Ascending aorta (tissue), 2 donors: Measurements from ENCODE around the gene NPTX2. TPM values are rescaled to one million over a fixed set of nuclear protein-coding genes. Genes with fewer than 3 reads are reported as not detected.
"Not testable (repeated sequence)": the region's sequence is repeated elsewhere in the genome, so short reads cannot be mapped to it uniquely, and the experiment has no call there.

Experiments
- DNase-seq, 2 donors: peaks; one replicate each; pipeline ENCODE4 v3.0.0-alpha.2; 2019; ENCODE audit warnings: low spot score in 2 of 2
- H3K27ac ChIP-seq, 2 donors: fragments of 200-600 bp; sonication (generic); one replicate each; pipeline ENCODE4 v1.5.1; 2016 to 2017; ENCODE audit warnings: mild to moderate bottlenecking in 1 of 2
- H3K27me3 ChIP-seq: fragments of 200-600 bp; sonication (generic); one replicate; pipeline ENCODE4 v1.5.1; 2017
- H3K36me3 ChIP-seq, 2 donors: fragments of 200-600 bp; sonication (generic); one replicate each; pipeline ENCODE4 v1.5.1; 2016
- H3K4me1 ChIP-seq, 2 donors: fragments of 200-600 bp; sonication (generic); one replicate each; pipeline ENCODE4 v1.5.1; 2016 to 2017; ENCODE audit warnings: mild to moderate bottlenecking in 1 of 2
- H3K4me3 ChIP-seq, 2 donors: fragments of 200-600 bp; sonication (generic); one replicate each; pipeline ENCODE4 v1.5.1; 2016 to 2017; ENCODE audit warnings: mild to moderate bottlenecking in 1 of 2
- H3K9me3 ChIP-seq, 2 donors: fragments of 200-600 bp; sonication (generic); one replicate each; pipeline ENCODE4 v1.5.1; 2016
- intact Hi-C: fragments of 100-400 bp; cut with DNase I; formaldehyde crosslinking; loops from one replicate; pipeline ENCODE4 v1.15.1; 2023
- total RNA-seq: library from RNA; depleted of rRNA; stranded (reverse); fragments of >200 nt; gene quantifications from one replicate; pipeline ENCODE4 v1.1.0, GENCODE V29; 2016
- TF ChIP-seq, protein P1 (sequence below), 3 experiments: fragments of 200-600 bp in 2 of 3; fragments of 450-650 bp in 1 of 3; sonication (generic) in 2 of 3; IDR thresholded peaks; one replicate each; pipeline ENCODE4 v1.5.1; 2016 to 2019; ENCODE audit warnings: antibody characterized with exemption in 3 of 3, mild to moderate bottlenecking in 1 of 3, moderate library complexity in 1 of 3

NPTX2 gene
- total RNA-seq, 1 donor from 2014 or later: 44.2 TPM

GRCh38 chr7:98571986-98572385, 45.1 kb upstream of the NPTX2 start:
- intact Hi-C loops: no loop called here
- H3K4me1 ChIP-seq: no peaks in the 10 kb centered on the region
- no peaks in the 10 kb centered on the region for H3K36me3 ChIP-seq
- no peak overlapping the region for H3K27ac ChIP-seq
- no peak overlapping the region for H3K4me3 ChIP-seq
- peaks cover 16 to 20% of the 10 kb centered on the region in 2 donors for H3K9me3 ChIP-seq
- no peak for DNase-seq
- TF ChIP-seq, protein P1, sequence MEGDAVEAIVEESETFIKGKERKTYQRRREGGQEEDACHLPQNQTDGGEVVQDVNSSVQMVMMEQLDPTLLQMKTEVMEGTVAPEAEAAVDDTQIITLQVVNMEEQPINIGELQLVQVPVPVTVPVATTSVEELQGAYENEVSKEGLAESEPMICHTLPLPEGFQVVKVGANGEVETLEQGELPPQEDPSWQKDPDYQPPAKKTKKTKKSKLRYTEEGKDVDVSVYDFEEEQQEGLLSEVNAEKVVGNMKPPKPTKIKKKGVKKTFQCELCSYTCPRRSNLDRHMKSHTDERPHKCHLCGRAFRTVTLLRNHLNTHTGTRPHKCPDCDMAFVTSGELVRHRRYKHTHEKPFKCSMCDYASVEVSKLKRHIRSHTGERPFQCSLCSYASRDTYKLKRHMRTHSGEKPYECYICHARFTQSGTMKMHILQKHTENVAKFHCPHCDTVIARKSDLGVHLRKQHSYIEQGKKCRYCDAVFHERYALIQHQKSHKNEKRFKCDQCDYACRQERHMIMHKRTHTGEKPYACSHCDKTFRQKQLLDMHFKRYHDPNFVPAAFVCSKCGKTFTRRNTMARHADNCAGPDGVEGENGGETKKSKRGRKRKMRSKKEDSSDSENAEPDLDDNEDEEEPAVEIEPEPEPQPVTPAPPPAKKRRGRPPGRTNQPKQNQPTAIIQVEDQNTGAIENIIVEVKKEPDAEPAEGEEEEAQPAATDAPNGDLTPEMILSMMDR (IDR thresholded peaks at IDR 0.05): no peak
- H3K27me3 ChIP-seq: no peaks in the 10 kb centered on the region

- H3K4me3 ChIP-seq, H3K27ac ChIP-seq, H3K36me3 ChIP-seq, intact Hi-C loops, H3K27me3 ChIP-seq, H3K4me1 ChIP-seq, DNase-seq: not testable (repeated sequence)
- H3K9me3 ChIP-seq: peaks cover 16 to 22% of the 10 kb centered on the region in 2 donors
Observed at GRCh38 chr7:98572716-98573115, 44.4 kb upstream of the NPTX2 start.

DNA sequence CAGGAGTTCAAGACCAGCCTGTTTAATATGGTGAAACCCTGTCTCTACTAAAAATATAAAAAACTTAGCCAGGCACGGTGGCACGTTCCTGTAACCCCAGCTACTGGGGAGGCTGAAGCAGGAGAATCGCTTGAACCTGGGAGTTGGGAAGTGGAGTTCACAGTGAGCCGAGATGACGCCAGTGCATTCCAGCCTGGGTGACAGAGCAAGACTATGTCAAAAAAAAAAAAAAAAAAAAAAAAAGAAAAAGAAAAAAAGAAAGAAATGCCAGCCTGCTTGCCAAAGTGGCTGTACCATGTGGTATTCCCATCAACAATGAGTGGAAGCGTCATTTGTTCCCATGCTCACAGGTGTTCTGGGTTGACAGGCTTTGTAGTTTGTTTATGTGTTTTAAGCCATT, 43.3 kb upstream of the NPTX2 start:
- no peaks in the 10 kb centered on the region for H3K4me1 ChIP-seq
- TF ChIP-seq, protein P1 (IDR thresholded peaks at IDR 0.05): no peak
- no peaks in the 10 kb centered on the region for H3K36me3 ChIP-seq
- H3K27me3 ChIP-seq: no peaks in the 10 kb centered on the region
- no peak for DNase-seq
- H3K27ac ChIP-seq: no peak overlapping the region
- no peak overlapping the region for H3K4me3 ChIP-seq
- H3K9me3 ChIP-seq: peaks cover 16 to 22% of the 10 kb centered on the region in 2 donors
- intact Hi-C loops: no loop called here

DNA sequence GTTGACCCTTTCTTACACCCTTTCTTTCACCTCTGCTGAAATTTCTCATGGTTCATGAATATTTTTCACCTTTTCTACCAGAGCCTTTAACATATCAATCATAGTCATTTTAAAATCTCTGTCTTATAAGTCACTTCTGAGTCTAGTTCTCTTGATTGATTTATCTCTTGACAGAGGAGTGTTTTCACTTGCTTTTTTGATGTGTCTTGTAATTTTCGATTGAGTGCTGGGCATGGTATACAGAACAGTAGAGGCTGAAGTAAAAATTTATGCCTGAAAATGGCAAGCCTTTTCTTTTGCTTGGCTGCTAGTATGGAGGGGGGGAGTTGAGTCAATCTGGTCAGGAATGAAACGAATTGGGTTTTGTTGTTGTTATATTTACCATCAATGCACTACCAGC, 41.2 kb upstream of the NPTX2 start:
- no peak for DNase-seq
- intact Hi-C loops: no loop called here
- no peak overlapping the region for H3K4me3 ChIP-seq
- H3K9me3 ChIP-seq: peaks cover 16 to 22% of the 10 kb centered on the region in 2 donors
- H3K27ac ChIP-seq: no peak overlapping the region
- H3K27me3 ChIP-seq: no peaks in the 10 kb centered on the region
- TF ChIP-seq, protein P1 (IDR thresholded peaks at IDR 0.05): no peak
- H3K36me3 ChIP-seq: no peaks in the 10 kb centered on the region
- no peaks in the 10 kb centered on the region for H3K4me1 ChIP-seq

GRCh38 chr7:98584830-98585229, 32.3 kb upstream of the NPTX2 start:
- Histone ChIP-seq H3K36me3 (no peaks in the 10 kb centered on the region), H3K4me1 (no peaks in the 10 kb centered on the region), H3K9me3 (no peaks in the 10 kb centered on the region), H3K4me3 (no peak overlapping the region), H3K27me3 (no peaks in the 10 kb centered on the region), H3K27ac (no peak overlapping the region)
- TF ChIP-seq, protein P1 (IDR thresholded peaks at IDR 0.05): no peak
- intact Hi-C loops: loop anchor here (10.0 kb wide), 1 partner anchor 60 kb away; no protein-coding TSS in a partner anchor
- no peak for DNase-seq

DNA sequence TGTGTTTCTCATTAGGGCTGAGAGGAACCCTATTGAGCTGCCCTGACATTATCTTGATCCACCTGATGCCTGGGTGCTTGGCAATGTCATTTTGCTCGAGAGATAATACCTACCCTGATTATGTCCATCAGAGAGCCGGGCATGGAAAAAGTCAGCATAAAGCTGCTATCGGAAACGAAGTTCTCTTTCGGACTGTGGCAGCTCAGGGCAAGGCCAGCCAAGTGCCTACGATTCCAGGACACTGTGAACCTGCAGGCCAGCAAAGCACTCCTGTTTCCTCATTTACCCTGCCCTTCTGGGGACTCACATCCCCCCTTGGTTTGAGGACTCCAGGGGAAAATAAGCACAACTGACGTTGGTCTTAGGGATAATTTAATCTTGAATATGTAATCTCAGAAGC, 25.2 kb upstream of the NPTX2 start:
- TF ChIP-seq, protein P1 (IDR thresholded peaks at IDR 0.05): no peak
- no peaks in the 10 kb centered on the region for H3K4me1 ChIP-seq

More for the DNA sequence above, 25.2 kb upstream of the NPTX2 start:
- intact Hi-C loops: no loop called here
- no peaks in the 10 kb centered on the region for H3K27me3 ChIP-seq
- no peaks in the 10 kb centered on the region for H3K36me3 ChIP-seq
- DNase-seq: no peak
- no peaks in the 10 kb centered on the region for H3K9me3 ChIP-seq
- no peak overlapping the region for H3K4me3 ChIP-seq
- no peak overlapping the region for H3K27ac ChIP-seq
